OCI-LY7 (cell line): ENCODE results near the gene THOC7. TPM values are rescaled to one million over a fixed set of nuclear protein-coding genes. Genes with fewer than 3 reads are reported as not detected.

Experiments
- BruUV-seq: library from RNA; stranded (reverse); fragments of 400-500 nt; replicated peaks from 2 replicates; lab custom pipeline; 2021; lab: Mats Ljungman, UMichigan
- CTCF ChIA-PET: fragments of 300-600 bp; sonication (Branson Sonifier 250); formaldehyde crosslinking; loops from one replicate; lab custom pipeline; 2022; ENCODE audit warnings: antibody characterized with exemption; ENCODE audit not compliant: unreplicated experiment; lab: Charles Lee
- POLR2A ChIA-PET: fragments of 300-600 bp; sonication (Branson Sonifier 250); formaldehyde crosslinking; loops from one replicate; lab custom pipeline; 2022; ENCODE audit warnings: antibody characterized with exemption; lab: Charles Lee
- DNase-seq: peaks from one replicate; pipeline ENCODE4 v3.0.0-alpha.2; 2015; ENCODE audit warnings: low spot score
- H2AFZ ChIP-seq: fragments of 200-600 bp; sonication (generic), shearing (Covaris generic); 2 replicates; pipeline ENCODE4 v1.6.1; 2014; ENCODE audit warnings: mild to moderate bottlenecking, antibody characterized with exemption, low read length, moderate library complexity
- H3K27ac ChIP-seq: fragments of 200-600 bp; sonication (generic); 2 replicates; pipeline ENCODE4 v1.5.1; 2014; ENCODE audit warnings: mixed run types, low read depth, mild to moderate bottlenecking, moderate library complexity, low read length, inconsistent platforms; ENCODE audit not compliant: poor library complexity, severe bottlenecking
- H3K36me3 ChIP-seq: fragments of 200-600 bp; sonication (generic); 2 replicates; pipeline ENCODE4 v1.6.1; 2014; ENCODE audit warnings: mild to moderate bottlenecking, antibody characterized with exemption, low read length, moderate library complexity, mixed read lengths; ENCODE audit not compliant: insufficient read depth
- H3K4me1 ChIP-seq: fragments of 200-600 bp; sonication (generic); 2 replicates; pipeline ENCODE4 v1.5.1; 2014; ENCODE audit warnings: mild to moderate bottlenecking, low read length; ENCODE audit not compliant: insufficient read depth, poor library complexity, severe bottlenecking
- H3K4me2 ChIP-seq: fragments of 200-600 bp; sonication (generic); 2 replicates; pipeline ENCODE4 v1.6.1; 2014; ENCODE audit warnings: mild to moderate bottlenecking, low read length
- H3K4me3 ChIP-seq: fragments of 200-600 bp; sonication (generic); 2 replicates; pipeline ENCODE4 v1.5.1; 2014; ENCODE audit warnings: mild to moderate bottlenecking, low read depth, low read length; ENCODE audit not compliant: poor library complexity, severe bottlenecking
- H3K79me2 ChIP-seq: fragments of 200-600 bp; sonication (generic); 2 replicates; pipeline ENCODE4 v1.6.1; 2016; ENCODE audit warnings: low read depth, mild to moderate bottlenecking, low read length, moderate library complexity, mixed read lengths; ENCODE audit not compliant: insufficient read depth
- H3K9me2 ChIP-seq: fragments of 200-600 bp; sonication (generic); 2 replicates; pipeline ENCODE4 v1.6.1; 2016; ENCODE audit warnings: mild to moderate bottlenecking, low read length, mixed read lengths; ENCODE audit not compliant: insufficient read depth
- H3K9me3 ChIP-seq: fragments of 200-600 bp; sonication (generic); 2 replicates; pipeline ENCODE4 v1.6.1; 2014; ENCODE audit warnings: mild to moderate bottlenecking, mixed run types, low read length, mixed read lengths
- H4K20me1 ChIP-seq: fragments of 200-600 bp; sonication (generic); 2 replicates; pipeline ENCODE4 v1.6.1; 2014; ENCODE audit warnings: mild to moderate bottlenecking, antibody characterized with exemption, low read length, moderate library complexity, mixed read lengths; ENCODE audit not compliant: insufficient read depth
- EZH2phosphoT487 ChIP-seq: fragments of 200-600 bp; sonication (generic); IDR thresholded peaks from 2 replicates; pipeline ENCODE4 v1.6.1; 2018; ENCODE audit warnings: low read depth, borderline replicate concordance, mild to moderate bottlenecking, mixed run types, antibody characterized with exemption, low read length, moderate library complexity, mixed read lengths
- intact Hi-C: fragments of 100-400 bp; cut with micrococcal nuclease; formaldehyde crosslinking; loops from one replicate; pipeline ENCODE4 v1.10.0; 2022; ENCODE audit not compliant: unreplicated experiment
- total RNA-seq, 2 experiments: library from RNA; depleted of rRNA in 1 of 2; stranded (reverse); fragments of >200 nt in 1 of 2; shearing (Covaris generic) in 1 of 2; gene quantifications; 2 replicates each; pipeline ENCODE4 v1.2.3, GENCODE V29; 2014 to 2022
- TF ChIP-seq, protein P1 (sequence below): fragments of 200-600 bp; sonication (generic); conservative IDR thresholded peaks from 2 replicates; pipeline ENCODE4 v1.5.1; 2014; ENCODE audit warnings: mild to moderate bottlenecking, antibody characterized with exemption, low read length, moderate library complexity, mixed read lengths

The THOC7 gene
- total RNA-seq, 2 experiments from 2014 or later = 62.2 to 103 TPM

DNA sequence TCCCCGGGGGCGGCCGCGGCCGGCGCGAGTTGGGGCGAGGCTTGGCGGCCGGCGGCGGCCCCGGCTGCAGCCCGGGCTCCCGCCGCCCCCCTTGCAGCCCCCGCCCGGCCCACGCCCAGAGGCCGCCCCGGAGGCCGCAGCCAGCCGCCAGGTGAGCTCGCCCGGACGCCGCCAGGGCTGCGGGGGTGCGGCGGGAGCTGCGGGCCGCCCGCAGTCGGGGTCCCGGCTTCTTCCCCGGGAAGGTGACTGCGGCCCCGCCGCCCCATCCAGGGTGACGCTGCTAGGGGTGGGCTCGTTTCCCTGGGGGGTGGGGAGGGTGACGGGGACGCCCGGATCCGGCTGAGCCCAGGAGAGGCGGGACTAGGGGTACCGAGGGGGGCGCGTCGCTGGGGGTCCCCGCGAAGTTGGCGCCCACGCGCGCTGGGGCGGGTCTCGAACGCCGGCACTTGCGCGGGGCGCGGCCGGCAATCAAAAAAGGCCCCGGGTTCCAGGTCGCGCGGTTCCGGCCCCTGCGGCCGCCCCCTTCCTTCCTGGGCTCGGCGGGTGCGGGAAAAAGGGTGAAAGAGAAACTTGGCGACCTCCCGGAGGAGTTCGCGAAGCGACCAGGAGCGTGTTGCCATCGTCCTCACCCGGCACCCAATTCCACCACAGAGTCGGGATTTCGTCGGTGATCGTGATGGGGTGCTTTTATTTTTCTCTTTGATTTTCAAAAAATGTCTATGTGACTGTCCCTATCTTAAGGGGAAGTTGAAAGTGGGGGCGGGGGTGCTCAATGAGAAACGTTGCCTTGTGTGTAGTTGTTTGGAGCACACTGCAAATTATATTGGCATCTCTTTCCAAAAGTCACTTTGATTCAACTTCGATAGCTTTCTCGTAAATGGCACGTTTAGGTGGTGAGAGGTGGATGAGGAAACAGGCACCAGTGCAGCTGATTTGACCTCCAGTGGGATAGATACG lies 681 bp upstream of the THOC7 start:
- Histone ChIP-seq H3K79me2 (peaks cover 92% of the 10 kb centered on the region), H2AFZ (peak overlapping the region; percentile 15), H3K27ac (peak overlapping the region; percentile 65), H3K9me3 (no peaks in the 10 kb centered on the region), H4K20me1 (peaks cover 10% of the 10 kb centered on the region), H3K36me3 (peaks cover 28% of the 10 kb centered on the region), H3K4me2 (peak overlapping the region; percentile 87), H3K4me3 (peak overlapping the region; percentile 74), H3K4me1 (peaks cover 21% of the 10 kb centered on the region), H3K9me2 (no peaks in the 10 kb centered on the region)
- POLR2A ChIA-PET = interaction anchor here (0.7 kb wide), 1 partner anchor 13 kb away, joined by 4 read pairs; no protein-coding TSS in a partner anchor
- TF ChIP-seq EZH2phosphoT487 = no peak
- TF ChIP-seq, protein P1, sequence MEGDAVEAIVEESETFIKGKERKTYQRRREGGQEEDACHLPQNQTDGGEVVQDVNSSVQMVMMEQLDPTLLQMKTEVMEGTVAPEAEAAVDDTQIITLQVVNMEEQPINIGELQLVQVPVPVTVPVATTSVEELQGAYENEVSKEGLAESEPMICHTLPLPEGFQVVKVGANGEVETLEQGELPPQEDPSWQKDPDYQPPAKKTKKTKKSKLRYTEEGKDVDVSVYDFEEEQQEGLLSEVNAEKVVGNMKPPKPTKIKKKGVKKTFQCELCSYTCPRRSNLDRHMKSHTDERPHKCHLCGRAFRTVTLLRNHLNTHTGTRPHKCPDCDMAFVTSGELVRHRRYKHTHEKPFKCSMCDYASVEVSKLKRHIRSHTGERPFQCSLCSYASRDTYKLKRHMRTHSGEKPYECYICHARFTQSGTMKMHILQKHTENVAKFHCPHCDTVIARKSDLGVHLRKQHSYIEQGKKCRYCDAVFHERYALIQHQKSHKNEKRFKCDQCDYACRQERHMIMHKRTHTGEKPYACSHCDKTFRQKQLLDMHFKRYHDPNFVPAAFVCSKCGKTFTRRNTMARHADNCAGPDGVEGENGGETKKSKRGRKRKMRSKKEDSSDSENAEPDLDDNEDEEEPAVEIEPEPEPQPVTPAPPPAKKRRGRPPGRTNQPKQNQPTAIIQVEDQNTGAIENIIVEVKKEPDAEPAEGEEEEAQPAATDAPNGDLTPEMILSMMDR = no peak
- BruUV-seq = no TSS peak
- intact Hi-C loops = loop anchor here (5.0 kb wide), 1 partner anchor 48 kb away; the partner anchor contains the start of gene SCAANT1
- CTCF ChIA-PET = no interaction called here
- DNase-seq = peak; percentile 57

- H3K4me2 ChIP-seq = peak overlapping the region; percentile 98
- no peaks in the 10 kb centered on the region for H3K9me2 ChIP-seq
- CTCF ChIA-PET = no interaction called here
- H3K27ac ChIP-seq = peak overlapping the region; percentile 71
- TF ChIP-seq EZH2phosphoT487 = no peak
- TF ChIP-seq, protein P1 = no peak
- no peaks in the 10 kb centered on the region for H3K9me3 ChIP-seq
- H3K36me3 ChIP-seq = peaks cover 18% of the 10 kb centered on the region
- intact Hi-C loops = loop anchor here (5.0 kb wide), 1 partner anchor 50 kb away; the partner anchor contains the start of gene SCAANT1
- H3K79me2 ChIP-seq = peaks cover 93% of the 10 kb centered on the region
- POLR2A ChIA-PET = no interaction called here
- no TSS peak for BruUV-seq
- peak; percentile 28 for DNase-seq
- peaks cover 21% of the 10 kb centered on the region for H3K4me1 ChIP-seq
- H3K4me3 ChIP-seq = peak overlapping the region; percentile 95
- H2AFZ ChIP-seq = peak overlapping the region; percentile 80
- H4K20me1 ChIP-seq = peaks cover 16% of the 10 kb centered on the region
Observed at GRCh38 chr3:63862804-63863149, 828 bp downstream of the THOC7 start.
